Ecto neural progenitor cell (in vitro differentiated cells): ENCODE measurements around the gene STX5.
"Not testable (repeated sequence)": the region's sequence is repeated elsewhere in the genome, so short reads cannot be mapped to it uniquely, and the experiment has no call there.

Source experiments
- DNase-seq: peaks from one replicate; pipeline ENCODE4 v3.0.0-alpha.2; 2018; ENCODE audit warnings: low spot score

STX5 gene, protein sequence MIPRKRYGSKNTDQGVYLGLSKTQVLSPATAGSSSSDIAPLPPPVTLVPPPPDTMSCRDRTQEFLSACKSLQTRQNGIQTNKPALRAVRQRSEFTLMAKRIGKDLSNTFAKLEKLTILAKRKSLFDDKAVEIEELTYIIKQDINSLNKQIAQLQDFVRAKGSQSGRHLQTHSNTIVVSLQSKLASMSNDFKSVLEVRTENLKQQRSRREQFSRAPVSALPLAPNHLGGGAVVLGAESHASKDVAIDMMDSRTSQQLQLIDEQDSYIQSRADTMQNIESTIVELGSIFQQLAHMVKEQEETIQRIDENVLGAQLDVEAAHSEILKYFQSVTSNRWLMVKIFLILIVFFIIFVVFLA

GRCh38 chr11:62831520-62832335, at the start of gene STX5:
Gene STX5 (minus strand): TSS chr11:62832051. CDS start chr11:62831243, 808 bp downstream.
- peak; percentile 99 for DNase-seq

GRCh38 chr11:62880803-62881578, 49.1 kb upstream of the STX5 start, which contains the start of gene SLC3A2:
Gene SLC3A2 (plus strand): TSS chr11:62880896. CDS start chr11:62881024, 128 bp downstream.
- peak; percentile 94 for DNase-seq

GRCh38 chr11:62880231-62880802, 48.5 kb upstream of the STX5 start:
- DNase-seq = no peak

- no peak for DNase-seq
Measured at GRCh38 chr11:62879235-62879978, 47.6 kb upstream of the STX5 start.

DNA sequence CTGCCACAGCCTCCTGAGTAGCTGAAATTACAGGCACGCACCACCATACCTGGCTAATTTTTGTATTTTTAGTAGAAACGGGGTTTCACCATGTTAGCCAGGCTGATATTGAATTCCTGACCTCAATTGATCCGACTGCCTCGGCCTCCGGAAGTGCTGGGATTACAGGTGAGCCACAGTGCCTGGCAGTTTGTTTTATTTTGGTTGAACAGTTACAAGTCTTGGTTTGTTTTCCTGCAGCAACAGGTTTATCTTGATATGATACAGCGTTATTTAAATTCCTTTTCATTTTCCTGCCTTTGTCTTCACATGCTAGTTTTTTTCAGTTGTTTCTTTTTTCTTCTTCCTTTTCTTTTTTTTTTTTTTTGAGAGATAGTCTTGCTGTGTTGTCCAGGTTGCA, 44.9 kb upstream of the STX5 start:
- DNase-seq = no peak

GRCh38 chr11:62875698-62876478, 44.0 kb upstream of the STX5 start:
- DNase-seq = no peak

- DNase-seq = no peak
Measured at GRCh38 chr11:62874851-62875250, 43.0 kb upstream of the STX5 start.

- DNase-seq = no peak
Measured at GRCh38 chr11:62865635-62866034, 33.8 kb upstream of the STX5 start.

GRCh38 chr11:62863687-62864335, 32.0 kb upstream of the STX5 start:
- DNase-seq = no peak

DNA sequence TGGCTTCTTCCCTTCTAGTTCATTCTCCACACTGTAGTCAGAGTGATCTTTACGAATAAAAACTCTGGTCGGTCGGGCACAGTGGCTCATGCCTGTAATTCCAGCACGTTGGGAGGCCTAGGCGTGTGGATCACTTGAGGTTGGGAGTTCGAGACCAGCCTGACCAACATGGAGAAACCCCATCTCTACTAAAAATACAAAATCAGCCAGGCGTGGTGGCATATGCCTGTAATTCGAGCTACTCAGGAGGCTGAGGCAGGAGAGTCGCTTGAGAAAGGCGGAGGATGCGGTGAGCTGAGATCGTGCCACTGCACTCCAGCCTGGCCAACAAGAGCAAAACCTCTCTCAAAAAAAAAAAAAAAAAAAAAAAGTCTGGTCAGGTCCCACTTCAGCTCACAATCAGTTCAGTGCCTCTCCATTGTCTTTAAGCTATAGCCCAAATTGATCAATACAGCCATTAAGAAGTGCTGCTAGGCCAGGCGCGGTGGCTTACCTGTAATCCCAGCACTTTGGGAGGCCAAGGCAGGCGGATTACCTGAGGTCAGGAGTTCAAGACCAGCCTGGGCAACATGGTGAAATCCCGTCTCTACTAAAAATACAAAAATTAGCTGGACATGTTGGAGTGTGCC, 29.8 kb upstream of the STX5 start:
- DNase-seq = peak; percentile 32

DNA sequence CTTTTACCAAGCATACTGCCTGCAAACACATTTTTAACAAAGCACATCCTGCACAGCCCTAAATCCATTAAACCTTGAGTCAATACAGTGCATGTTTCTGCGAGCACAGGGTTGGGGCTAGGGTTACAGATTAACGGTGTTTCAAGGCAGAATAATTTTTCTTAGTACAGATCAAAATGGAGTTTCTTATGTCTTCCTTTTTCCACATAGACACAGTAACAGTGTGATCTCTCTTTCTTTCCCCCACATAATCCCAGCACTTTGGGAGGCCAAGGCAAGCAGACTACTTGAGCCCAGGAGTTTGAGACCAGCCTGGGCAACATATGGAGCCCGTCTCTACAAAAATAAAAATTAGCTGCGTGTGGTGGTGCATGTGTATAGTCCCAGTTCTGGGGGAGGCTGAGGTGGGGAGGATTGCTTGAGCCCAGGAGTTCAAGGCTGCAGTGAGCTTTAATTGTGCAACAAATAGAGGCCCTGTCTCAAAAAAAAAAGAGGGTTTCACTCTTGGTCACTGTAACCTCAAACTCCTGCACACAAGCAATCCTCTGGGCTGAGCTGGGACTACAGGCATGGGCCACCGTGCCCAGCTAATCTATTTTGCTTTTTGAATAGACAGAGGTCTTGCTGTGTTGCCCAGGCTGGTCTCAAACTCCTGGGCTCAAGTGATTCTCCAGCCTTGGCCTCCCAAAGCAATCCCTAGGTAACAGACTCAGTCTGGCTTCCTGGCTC, 29.1 kb upstream of the STX5 start:
- no peak for DNase-seq

DNA sequence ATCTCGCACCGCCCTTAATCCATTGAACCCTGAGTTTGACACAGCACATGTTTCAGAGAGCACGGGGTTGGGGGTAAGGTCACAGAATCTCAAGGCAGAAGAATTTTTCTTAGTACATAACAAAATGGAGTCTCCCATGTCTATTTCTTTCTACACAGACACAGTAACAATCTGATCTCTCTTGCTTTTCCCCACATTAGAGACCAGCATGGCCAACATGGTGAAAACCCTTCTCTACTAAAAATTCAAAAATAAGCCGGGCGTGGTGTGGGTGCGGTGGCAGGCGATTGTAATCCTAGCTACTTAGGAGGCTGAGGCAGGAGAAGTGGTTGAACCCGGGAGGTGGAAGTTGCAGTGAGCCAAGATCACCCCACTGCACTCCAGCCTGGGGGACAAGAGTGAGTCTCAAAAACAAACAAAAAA, 27.4 kb upstream of the STX5 start:
- not testable (repeated sequence) for DNase-seq

DNA sequence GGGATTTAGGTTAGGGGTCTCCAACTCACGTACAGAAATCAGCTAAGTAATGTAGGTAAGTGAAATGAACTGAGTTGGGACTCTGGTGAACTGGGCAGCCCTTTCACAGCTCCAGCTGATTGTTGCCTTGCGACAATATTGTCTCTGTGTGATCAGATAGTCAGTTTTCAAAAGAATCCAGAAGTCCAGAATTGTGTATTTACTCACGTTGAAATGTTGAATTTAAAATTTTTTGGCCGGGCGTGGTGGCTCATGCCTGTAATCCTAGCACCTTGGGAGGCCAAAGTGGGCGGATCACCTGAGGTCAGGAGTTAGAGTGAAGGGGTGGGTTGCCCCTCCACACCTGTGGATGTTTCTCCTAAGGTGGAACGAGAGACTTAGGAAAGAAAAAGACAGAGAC, 26.4 kb upstream of the STX5 start:
- no peak for DNase-seq

GRCh38 chr11:62857541-62857982, 25.7 kb upstream of the STX5 start:
- DNase-seq = no peak

GRCh38 chr11:62856333-62856895, 24.6 kb upstream of the STX5 start:
- DNase-seq = no peak

GRCh38 chr11:62855571-62856332, 23.9 kb upstream of the STX5 start:
- DNase-seq = peak; percentile 98

DNA sequence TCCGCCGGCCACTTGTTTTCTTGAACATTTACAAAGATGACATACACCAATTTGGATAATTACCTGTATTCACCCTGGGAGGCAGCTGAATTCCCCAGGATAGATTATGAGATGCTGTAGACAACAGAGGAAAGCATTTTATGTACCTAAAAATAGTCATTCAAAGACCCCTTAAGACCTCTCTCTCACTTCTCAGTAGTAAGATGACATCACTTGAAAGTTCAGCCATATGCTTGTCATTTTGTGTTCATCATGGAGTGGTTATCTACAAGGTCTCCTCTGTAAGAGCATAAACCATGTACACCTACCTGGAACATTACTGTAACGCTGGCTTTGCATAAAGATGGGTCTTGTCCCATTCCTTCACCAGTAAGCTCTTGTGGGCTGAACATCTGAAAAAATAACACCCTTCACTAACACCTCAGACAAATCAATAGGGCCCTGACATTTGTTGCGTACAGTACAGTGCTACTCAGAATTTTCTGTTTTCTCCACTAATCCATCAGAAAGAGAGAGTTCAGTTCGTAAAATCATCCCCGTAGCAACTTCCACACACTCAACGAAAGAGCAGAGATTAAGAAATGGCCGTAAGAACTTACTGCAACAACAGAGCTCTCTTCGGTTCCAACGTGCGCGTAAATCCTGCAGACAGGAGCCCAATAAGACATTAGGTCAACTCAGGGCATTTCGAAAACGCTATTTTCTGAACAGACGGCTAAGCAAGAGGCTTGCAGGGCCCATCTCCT, 23.1 kb upstream of the STX5 start:
- DNase-seq = no peak
